Mammary epithelial cell (primary cell): ENCODE results near the gene SCARB2.

Experiments
- CTCF ChIP-seq, 2 donors: IDR thresholded peaks in 1 of 2; conservative IDR thresholded peaks in 1 of 2; 2 replicates each; pipeline ENCODE4 v1.5.1; 2011 to 2012; ENCODE audit warnings: inconsistent platforms in 2 of 2, low read length in 2 of 2, mild to moderate bottlenecking in 2 of 2, control low read depth in 1 of 2, low read depth in 1 of 2; ENCODE audit not compliant: insufficient read depth in 1 of 2; ENCODE audit errors: extremely low read depth in 1 of 2
- EZH2 ChIP-seq: IDR thresholded peaks from 2 replicates; pipeline ENCODE4 v1.6.1; 2012; ENCODE audit warnings: low read length, inconsistent platforms, borderline replicate concordance

- TF ChIP-seq CTCF (conservative IDR thresholded peaks at IDR 0.05 in 1 of 2, IDR thresholded peaks at IDR 0.05 in 1 of 2; ENCODE audit: extremely low read depth in 1 of 2, insufficient read depth in 1 of 2, low read depth in 1 of 2, low read length in 2 of 2) (no peak), EZH2 (no peak)
Observed at GRCh38 chr4:76196376-76196775, 17.2 kb downstream of the SCARB2 start.
